H9 (cell line): ENCODE measurements around the gene GPR161. TPM values are rescaled to one million over a fixed set of nuclear protein-coding genes. Genes with fewer than 3 reads are reported as not detected.
A peak's percentile ranks its signal among the peaks of the same experiment; 100 is the strongest.

ENCODE experiments used
- DNase-seq: peaks from one replicate; pipeline ENCODE4 v3.0.0-alpha.2; 2017
- H2AFZ ChIP-seq: one replicate; pipeline ENCODE4 v1.6.1; 2013; ENCODE audit warnings: mild to moderate bottlenecking, low read length, control low read depth, moderate library complexity
- H2AK5ac ChIP-seq: 2 replicates; pipeline ENCODE4 v1.6.1; 2013; ENCODE audit warnings: low read length, control low read depth, mixed read lengths; ENCODE audit not compliant: insufficient read length
- H2BK120ac ChIP-seq: one replicate; pipeline ENCODE4 v1.6.1; 2013; ENCODE audit warnings: low read depth, mild to moderate bottlenecking, low read length, control low read depth, inconsistent platforms; ENCODE audit not compliant: poor library complexity, severe bottlenecking
- H2BK12ac ChIP-seq: 2 replicates; pipeline ENCODE4 v1.6.1; 2013; ENCODE audit warnings: low read length, control low read depth, mixed read lengths, low read depth; ENCODE audit not compliant: insufficient read length
- H2BK15ac ChIP-seq: 2 replicates; pipeline ENCODE4 v1.6.1; 2013; ENCODE audit warnings: low read depth, low read length, control low read depth
- H2BK20ac ChIP-seq: one replicate; pipeline ENCODE4 v1.6.1; 2013; ENCODE audit warnings: low read depth, mild to moderate bottlenecking, low read length, control low read depth, inconsistent platforms; ENCODE audit not compliant: poor library complexity, severe bottlenecking
- H2BK5ac ChIP-seq: 2 replicates; pipeline ENCODE4 v1.6.1; 2013; ENCODE audit warnings: low read length, control low read depth, mixed read lengths; ENCODE audit not compliant: insufficient read length
- H3K14ac ChIP-seq: 2 replicates; pipeline ENCODE4 v1.6.1; 2013; ENCODE audit warnings: low read length, control low read depth; ENCODE audit not compliant: insufficient read depth
- H3K18ac ChIP-seq: 2 replicates; pipeline ENCODE4 v1.6.1; 2013; ENCODE audit warnings: low read depth, mild to moderate bottlenecking, mixed read lengths, low read length, control low read depth; ENCODE audit not compliant: insufficient read length
- H3K23ac ChIP-seq: 2 replicates; pipeline ENCODE4 v1.6.1; 2013; ENCODE audit warnings: low read length, control low read depth, mixed read lengths, low read depth; ENCODE audit not compliant: insufficient read length
- H3K23me2 ChIP-seq: 2 replicates; pipeline ENCODE4 v1.6.1; 2013; ENCODE audit warnings: low read depth, mild to moderate bottlenecking, mixed read lengths, low read length, control low read depth; ENCODE audit not compliant: insufficient read length, poor library complexity, severe bottlenecking
- H3K27ac ChIP-seq: 2 replicates; pipeline ENCODE4 v1.5.1; 2013; ENCODE audit warnings: low read length, control low read depth, mixed read lengths, low read depth; ENCODE audit not compliant: insufficient read length
- H3K27me3 ChIP-seq: 2 replicates; pipeline ENCODE4 v1.6.1; 2013; ENCODE audit warnings: low read length, control low read depth, inconsistent platforms; ENCODE audit not compliant: insufficient read depth
- H3K4ac ChIP-seq: 2 replicates; pipeline ENCODE4 v1.6.1; 2013; ENCODE audit warnings: low read depth, mild to moderate bottlenecking, control low read depth, inconsistent platforms, low read length, moderate library complexity
- H3K4me1 ChIP-seq: 2 replicates; pipeline ENCODE4 v1.6.1; 2013; ENCODE audit warnings: low read length, control low read depth, inconsistent platforms; ENCODE audit not compliant: insufficient read depth
- H3K4me2 ChIP-seq: 2 replicates; pipeline ENCODE4 v1.6.1; 2013; ENCODE audit warnings: low read length, control low read depth, mixed read lengths; ENCODE audit not compliant: insufficient read length, insufficient read depth
- H3K56ac ChIP-seq: 2 replicates; pipeline ENCODE4 v1.6.1; 2013; ENCODE audit warnings: low read depth, mild to moderate bottlenecking, mixed read lengths, low read length, control low read depth; ENCODE audit not compliant: insufficient read length
- H3K79me1 ChIP-seq: 2 replicates; pipeline ENCODE4 v1.6.1; 2013; ENCODE audit warnings: low read depth, mild to moderate bottlenecking, moderate library complexity, low read length, control low read depth, inconsistent platforms; ENCODE audit not compliant: insufficient read depth, poor library complexity, severe bottlenecking
- H3K79me2 ChIP-seq: 2 replicates; pipeline ENCODE4 v1.6.1; 2013; ENCODE audit warnings: low read length, control low read depth, inconsistent platforms; ENCODE audit not compliant: insufficient read depth
- H3K9ac ChIP-seq: 2 replicates; pipeline ENCODE4 v1.6.1; 2013; ENCODE audit warnings: low read length, control low read depth, mixed read lengths; ENCODE audit not compliant: insufficient read length; ENCODE audit errors: extremely low read depth
- H3K9me3 ChIP-seq: one replicate; pipeline ENCODE4 v1.6.1; 2013; ENCODE audit warnings: low read depth, low read length, inconsistent platforms; ENCODE audit not compliant: control insufficient read depth
- H3T11ph ChIP-seq: one replicate; pipeline ENCODE4 v1.6.1; 2013; ENCODE audit warnings: mild to moderate bottlenecking, low read length, control low read depth, inconsistent platforms
- H4K20me1 ChIP-seq: one replicate; pipeline ENCODE4 v1.6.1; 2013; ENCODE audit not compliant: control insufficient read depth, insufficient read length, insufficient read depth
- H4K5ac ChIP-seq: 2 replicates; pipeline ENCODE4 v1.6.1; 2013; ENCODE audit warnings: low read depth, mild to moderate bottlenecking, mixed read lengths, low read length, control low read depth; ENCODE audit not compliant: insufficient read length
- H4K8ac ChIP-seq: replicated peaks from 2 replicates; pipeline ENCODE4 v1.6.1; 2013; ENCODE audit warnings: low read length, control low read depth, mixed read lengths, low read depth; ENCODE audit not compliant: insufficient read length
- H4K91ac ChIP-seq: 2 replicates; pipeline ENCODE4 v1.6.1; 2013; ENCODE audit warnings: low read depth, mild to moderate bottlenecking, moderate library complexity, mixed read lengths, low read length, control low read depth; ENCODE audit not compliant: insufficient read length
- H3K27ac Mint-ChIP-seq, 3 experiments: 2 replicates in 2 of 3; 3 replicates in 1 of 3; pipeline ENCODE4 v1.8.0; 2020 to 2021; ENCODE audit warnings: mixed read lengths in 3 of 3, mild to moderate bottlenecking in 1 of 3, moderate library complexity in 1 of 3
- H3K27me3 Mint-ChIP-seq: 2 replicates; pipeline ENCODE4 v1.8.0; 2021; ENCODE audit warnings: low read depth, mild to moderate bottlenecking, moderate library complexity, mixed read lengths
- H3K36me3 Mint-ChIP-seq, 3 experiments: 2 replicates in 2 of 3; 3 replicates in 1 of 3; pipeline ENCODE4 v1.8.0; 2020 to 2021; ENCODE audit warnings: low read depth in 3 of 3, mixed read lengths in 3 of 3; ENCODE audit not compliant: insufficient read depth in 1 of 3
- H3K4me1 Mint-ChIP-seq, 2 experiments: 2 replicates each; pipeline ENCODE4 v1.8.0; 2020; ENCODE audit warnings: mixed read lengths in 2 of 2
- H3K4me3 Mint-ChIP-seq, 2 experiments: 2 replicates in 1 of 2; 3 replicates in 1 of 2; pipeline ENCODE4 v1.8.0; 2020 to 2021; ENCODE audit warnings: mild to moderate bottlenecking in 2 of 2, mixed read lengths in 2 of 2, moderate library complexity in 1 of 2
- H3K9me3 Mint-ChIP-seq, 2 experiments: 2 replicates in 1 of 2; 3 replicates in 1 of 2; pipeline ENCODE4 v1.8.0; 2020; ENCODE audit warnings: mild to moderate bottlenecking in 2 of 2, mixed read lengths in 2 of 2, moderate library complexity in 1 of 2
- CTCF ChIP-seq: fragments of 200-600 bp; sonication (generic); conservative IDR thresholded peaks from 3 replicates; pipeline ENCODE4 v1.8.0; 2021; ENCODE audit warnings: antibody characterized with exemption, mild to moderate bottlenecking
- total RNA-seq: library from RNA; stranded (reverse); gene quantifications from 2 replicates; pipeline ENCODE4 v1.2.1, GENCODE V29; 2021

Gene GPR161
- total RNA-seq, 1 experiment from 2014 or later = 10.6 TPM

- no peak overlapping the region for H2BK120ac ChIP-seq
- H2BK12ac ChIP-seq = no peak overlapping the region
- no peak overlapping the region for H3K27ac ChIP-seq
- H4K20me1 ChIP-seq = no peaks in the 10 kb centered on the region
- no peak overlapping the region for H3K4me2 ChIP-seq
- H2BK20ac ChIP-seq = no peak overlapping the region
- H2BK15ac ChIP-seq = no peak overlapping the region
- Mint-ChIP-seq H3K36me3 (peaks cover 2 to 8% (median 5%) of the 10 kb centered on the region in 3 experiments; a peak in 3 of 7 replicates), H3K4me1 (peaks cover 23 to 25% of the 10 kb centered on the region in 2 experiments), H3K27ac (no peak overlapping the region), H3K9me3 (no peaks in the 10 kb centered on the region; a peak in 2 of 5 replicates), H3K4me3 (peak overlapping the region in 1 of 2 experiments; percentile 53; a peak in 1 of 5 replicates), H3K27me3 (peaks cover 39% of the 10 kb centered on the region)
- no peak overlapping the region for H3K14ac ChIP-seq
- no peak for TF ChIP-seq CTCF
- H3K23me2 ChIP-seq = peaks cover 15% of the 10 kb centered on the region
- no peak overlapping the region for H3K9ac ChIP-seq
- H2AK5ac ChIP-seq = no peak overlapping the region
- no peak overlapping the region for H3T11ph ChIP-seq
- no peak overlapping the region for H4K91ac ChIP-seq
- peaks cover 2% of the 10 kb centered on the region; the same call in 1 of the 2 replicates for H3K27me3 ChIP-seq
- H3K79me2 ChIP-seq = no peaks in the 10 kb centered on the region
- H3K9me3 ChIP-seq = no peaks in the 10 kb centered on the region
- peaks cover 1% of the 10 kb centered on the region; the same call in 1 of the 2 replicates for H3K4me1 ChIP-seq
- no peak overlapping the region for H3K56ac ChIP-seq
- H2AFZ ChIP-seq = no peak overlapping the region
- H3K4ac ChIP-seq = no peak overlapping the region
- H3K79me1 ChIP-seq = no peaks in the 10 kb centered on the region
- H2BK5ac ChIP-seq = no peak overlapping the region
- no peak overlapping the region for H3K23ac ChIP-seq
- H4K8ac ChIP-seq = no peak overlapping the region
- no peak overlapping the region for H4K5ac ChIP-seq
- no peak overlapping the region for H3K18ac ChIP-seq
- no peak for DNase-seq
Observed at GRCh38 chr1:168139070-168139469, 2.3 kb upstream of the GPR161 start.
